GM21723 (cell line): ENCODE results near the gene CRYGN.

Experiments
- ATAC-seq: cut with Tn5 transposase; IDR thresholded peaks from one replicate; pipeline ENCODE4 v1.9.1; 2021; ENCODE audit warnings: mild to moderate bottlenecking, moderate library complexity; ENCODE audit not compliant: unreplicated experiment

CRYGN gene

DNA sequence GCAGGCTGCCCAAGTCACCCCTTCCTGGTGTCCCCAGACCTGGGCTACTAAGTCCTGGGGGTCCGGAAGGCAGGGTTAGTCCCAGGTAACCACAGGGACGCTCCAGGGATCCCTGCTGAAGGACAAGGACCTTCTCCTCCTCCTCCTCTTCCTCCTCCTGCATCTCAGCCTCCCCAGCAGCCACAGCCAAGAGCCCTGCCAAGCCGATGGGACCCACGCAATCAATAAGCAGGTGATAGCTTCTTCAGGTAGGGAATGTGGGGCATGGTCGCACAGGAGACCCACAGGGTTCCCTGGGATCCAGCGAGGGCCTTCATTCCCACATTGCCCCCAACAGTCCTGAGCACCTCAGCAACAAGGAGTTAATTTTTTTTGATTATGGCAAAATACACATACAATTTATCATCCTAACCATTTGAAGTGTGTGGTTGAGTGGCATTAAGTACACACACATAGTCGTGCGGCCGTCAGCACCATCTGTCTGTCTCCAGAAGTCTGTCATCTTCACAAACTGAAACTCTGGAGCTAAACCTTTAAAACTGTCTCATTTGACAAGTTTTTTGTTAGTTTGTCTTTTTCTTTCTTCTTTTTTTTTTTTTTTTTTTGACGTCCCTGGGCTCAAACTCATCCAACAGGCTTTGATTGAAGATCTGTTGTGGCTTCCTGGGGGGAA lies 12.1 kb downstream of the CRYGN start:
- no peak for ATAC-seq

DNA sequence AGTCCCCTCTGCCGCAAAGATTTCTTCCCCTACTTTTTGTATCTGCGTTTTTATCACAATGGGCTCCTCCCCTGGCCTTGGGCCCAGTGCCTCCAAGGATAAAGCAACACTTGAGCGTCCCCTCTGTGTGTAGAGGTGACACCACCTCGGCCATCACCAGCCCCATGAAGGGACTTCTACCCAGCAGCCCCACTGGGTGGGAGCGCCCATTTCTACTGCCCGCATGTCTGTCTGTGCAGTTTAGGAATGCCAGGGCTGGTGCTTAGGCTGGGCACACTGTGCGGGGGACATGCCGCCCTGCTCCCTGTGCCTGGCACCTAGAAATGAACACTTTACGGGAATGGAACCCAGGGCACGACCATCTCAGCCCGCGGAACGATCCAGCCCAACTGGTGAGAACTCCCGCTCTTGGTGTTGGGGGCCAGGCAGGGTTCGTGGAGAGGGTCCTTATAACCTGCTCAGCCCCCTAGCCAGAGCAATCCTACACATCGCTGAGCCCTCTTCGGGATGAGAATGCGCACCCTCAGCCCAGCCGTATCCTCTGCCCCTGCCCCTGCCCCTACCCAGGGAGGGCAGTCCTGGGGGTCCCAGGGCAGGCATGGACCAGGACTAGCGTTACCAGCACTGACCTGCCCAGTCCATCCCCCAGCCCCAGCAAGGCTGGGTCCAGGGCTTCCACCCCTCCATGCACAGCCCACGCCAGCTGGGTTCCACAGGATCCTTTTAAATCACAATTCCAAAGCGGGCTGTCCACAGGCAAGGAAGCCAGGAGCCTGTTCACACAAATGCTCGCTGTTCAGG lies 12.8 kb downstream of the CRYGN start:
- no peak for ATAC-seq

DNA sequence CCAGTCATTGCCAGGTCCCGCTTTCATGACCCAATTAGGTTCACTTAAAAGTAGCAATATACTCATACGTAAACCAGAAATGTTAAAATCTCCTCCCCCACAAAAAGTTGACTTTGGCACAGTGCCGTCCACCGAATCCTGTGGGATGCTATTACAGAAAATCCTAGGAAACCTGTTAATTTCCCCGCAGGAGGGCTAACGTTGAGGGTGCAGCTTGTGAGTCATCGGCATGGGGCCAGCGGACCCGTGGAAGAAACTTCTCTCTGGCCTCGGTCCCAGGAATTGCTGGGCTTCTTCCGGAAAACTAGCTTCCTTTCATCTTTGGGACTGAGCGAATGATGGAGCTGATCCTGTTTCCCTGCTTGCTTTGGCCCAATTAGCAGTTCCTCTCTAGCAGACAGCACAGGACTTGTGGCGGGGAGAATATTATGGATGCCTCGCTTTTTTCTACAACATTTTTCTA lies 13.5 kb downstream of the CRYGN start:
- no peak for ATAC-seq

DNA sequence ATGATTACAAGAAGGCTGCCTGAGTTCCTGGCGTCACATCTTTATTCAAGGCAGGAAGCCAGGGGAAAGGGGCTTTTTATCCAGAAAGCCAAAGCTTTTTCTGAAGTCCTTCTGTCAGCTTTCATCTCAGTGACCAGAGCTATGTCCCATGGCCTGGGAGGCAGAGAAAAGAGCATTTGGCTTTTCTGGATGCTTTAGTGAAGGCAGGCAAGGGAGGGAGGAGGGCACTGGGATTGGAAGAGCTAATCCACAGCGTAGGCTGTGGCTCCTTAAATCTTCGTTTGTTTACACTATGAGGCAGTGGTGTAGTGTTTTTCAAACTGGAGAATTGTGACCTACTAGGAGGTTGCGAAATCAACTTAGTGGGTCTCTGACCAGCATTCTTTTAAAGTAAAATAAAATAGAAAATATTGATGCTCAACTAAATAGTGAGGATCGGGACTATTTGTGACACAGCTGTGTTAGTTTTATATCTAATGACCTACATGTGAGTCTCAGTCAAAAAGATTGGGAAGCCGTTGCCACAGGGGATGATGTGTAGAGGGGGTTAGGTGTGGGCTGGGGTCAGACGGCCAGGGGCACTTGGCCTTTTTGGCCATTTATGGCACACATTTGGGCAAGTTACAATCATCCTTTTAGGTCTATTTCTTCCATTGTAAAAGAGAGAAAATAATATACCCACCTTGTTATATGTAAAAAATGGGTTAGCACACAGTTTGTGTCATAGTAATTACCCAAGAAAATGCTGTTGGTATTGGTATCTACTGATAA lies 14.1 kb downstream of the CRYGN start:
- no peak for ATAC-seq

DNA sequence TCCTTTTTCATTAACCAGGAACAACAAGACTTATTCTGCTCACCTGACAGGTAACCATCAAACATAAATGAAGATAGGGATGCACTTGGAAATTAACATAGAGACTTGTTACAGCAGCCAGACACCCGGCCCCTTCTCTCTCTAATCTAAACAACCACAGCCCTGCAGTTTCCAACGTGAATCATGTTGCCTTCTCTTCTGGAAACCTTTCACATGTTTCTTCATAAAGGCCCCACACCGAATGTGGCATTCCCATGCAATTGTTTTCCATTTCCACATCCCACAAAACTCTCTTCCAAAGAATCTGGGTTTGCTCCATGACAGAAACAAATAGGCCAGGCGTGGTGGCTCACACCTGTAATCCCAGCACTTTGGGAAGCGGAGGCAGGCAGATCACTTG lies 15.1 kb downstream of the CRYGN start:
- no peak for ATAC-seq

DNA sequence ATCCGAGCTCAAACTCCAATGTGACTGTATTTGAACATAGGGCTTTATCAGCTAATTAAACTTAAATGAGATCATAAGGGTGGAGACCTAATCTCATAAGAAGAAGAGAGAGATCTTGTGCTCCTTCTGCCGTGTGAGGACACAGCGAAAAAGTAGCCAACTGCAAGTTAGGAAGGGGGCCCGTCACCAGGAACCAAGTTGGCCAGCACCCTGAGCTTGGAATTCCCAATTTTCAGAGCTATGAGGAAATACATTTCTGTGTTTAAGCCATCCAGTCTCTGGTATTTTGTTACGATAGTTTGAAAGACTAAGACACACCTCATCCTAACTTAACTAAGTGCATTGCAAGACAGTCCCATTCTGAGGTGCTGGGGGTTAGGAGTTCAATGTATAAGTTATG lies 16.0 kb downstream of the CRYGN start:
- no peak for ATAC-seq

DNA sequence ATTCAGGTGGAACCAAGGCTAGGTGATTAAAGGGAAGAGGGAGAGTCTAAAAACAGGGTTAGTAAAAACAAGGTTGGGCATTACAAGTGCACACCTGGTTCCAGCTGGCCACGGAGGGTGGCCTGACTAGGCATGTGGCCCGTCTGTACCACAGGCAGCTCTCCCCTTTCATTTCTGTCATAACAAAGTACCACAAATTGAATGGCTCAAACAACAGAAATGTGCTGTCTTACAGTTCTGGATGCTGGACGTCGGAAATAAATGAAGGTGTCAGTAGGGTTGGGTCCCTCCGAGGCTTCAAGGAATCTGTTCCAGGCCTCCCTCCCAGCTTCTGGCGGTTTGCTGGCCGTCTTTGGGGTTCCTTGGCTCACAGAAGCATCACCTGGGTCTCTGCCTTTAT lies 16.7 kb downstream of the CRYGN start:
- ATAC-seq = no peak

DNA sequence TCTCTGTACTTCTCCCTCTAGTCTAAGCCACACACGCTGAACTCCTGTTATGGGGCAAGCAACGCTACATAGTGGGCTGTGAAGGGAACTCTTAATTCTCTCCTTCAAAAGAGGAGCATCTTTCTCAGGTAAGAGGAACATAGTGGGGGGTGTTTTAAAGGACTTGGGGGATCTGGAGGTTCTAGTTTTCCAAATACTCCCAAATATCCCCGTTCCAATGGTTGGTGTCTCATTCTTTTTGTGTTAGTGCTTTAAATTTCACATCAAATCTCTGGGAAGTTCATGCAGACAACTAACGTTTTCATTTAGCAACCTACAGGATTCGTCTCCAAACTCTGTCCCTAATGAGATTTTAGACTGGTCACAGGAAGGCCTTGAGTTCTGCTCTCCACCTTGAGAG lies 17.7 kb downstream of the CRYGN start:
- ATAC-seq = no peak

DNA sequence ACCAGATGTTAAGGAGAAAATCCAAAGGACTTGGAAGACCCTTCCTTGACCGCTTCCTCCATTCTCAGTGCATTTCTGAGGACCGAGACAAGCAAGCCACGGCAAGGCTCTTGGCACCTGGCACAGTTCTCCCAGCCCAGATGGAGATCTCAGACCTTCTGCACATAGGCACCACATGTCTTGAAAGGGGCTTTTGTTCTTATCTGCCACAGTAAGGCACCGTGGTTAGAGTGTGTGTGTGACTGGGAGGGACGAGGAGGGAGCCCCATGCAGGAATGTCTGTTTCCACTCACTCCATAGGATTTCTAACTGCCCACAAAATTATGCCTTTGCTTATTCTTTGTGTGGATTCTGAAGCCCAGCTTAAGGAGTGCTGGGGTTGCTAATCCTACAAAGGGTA lies 19.8 kb downstream of the CRYGN start:
- ATAC-seq = no peak

DNA sequence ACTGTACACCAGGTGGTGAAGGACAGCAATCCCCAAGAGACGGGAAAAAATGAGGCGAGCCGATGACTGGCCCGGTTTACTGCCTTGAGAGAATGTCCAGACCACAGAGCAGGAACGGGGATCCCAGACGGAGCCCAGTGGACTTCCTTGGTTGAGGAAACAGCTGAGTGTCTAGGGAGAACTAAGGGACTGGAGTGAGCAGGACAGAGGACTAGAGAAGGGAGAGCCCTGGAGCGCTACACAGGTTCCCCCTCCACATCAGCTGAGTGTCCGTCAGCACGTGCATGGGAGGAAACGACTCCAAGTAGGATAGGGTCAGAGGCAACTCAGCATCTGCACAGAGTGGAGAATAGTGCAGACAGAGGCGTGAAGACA lies 23.0 kb downstream of the CRYGN start:
- ATAC-seq = no peak

DNA sequence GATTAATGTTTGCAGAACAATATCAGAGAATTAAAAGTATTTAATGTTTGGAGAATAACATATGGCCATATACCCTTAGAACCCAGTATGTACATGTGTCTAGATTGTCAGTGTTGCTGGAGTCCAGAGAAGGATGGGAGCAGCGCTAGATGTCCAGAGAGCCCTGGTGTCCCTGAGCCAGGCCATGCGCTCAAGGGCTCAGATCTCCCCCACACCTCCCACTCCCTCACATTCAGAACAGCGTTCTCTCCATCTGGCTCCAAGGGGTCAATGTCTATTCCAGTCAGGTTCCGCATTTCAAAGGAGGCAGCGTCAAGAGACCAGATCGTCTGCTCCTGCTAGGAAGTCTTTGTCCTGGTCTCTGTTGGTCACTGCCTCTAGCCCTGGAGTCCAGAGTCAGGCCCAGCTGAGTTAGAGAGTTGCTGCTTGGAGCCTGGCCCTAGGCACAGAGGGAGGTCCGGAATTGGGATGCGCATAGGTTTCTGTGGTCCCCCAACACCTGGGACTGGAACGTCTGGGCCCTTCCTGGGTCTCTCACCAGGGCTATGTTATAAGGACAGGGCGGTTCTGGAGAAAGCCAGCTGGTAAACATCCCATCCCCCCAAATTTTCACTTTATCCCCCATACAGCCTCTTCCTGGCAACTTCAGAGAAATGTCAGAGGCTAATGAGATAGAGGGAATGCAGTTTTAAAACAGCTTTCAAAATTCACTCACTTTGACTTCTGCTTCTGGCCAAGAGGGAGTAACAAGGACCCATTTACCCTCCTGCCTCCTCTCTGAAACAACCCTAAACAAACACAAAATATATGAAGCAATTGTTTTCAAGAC lies 23.6 kb downstream of the CRYGN start:
- ATAC-seq = no peak

DNA sequence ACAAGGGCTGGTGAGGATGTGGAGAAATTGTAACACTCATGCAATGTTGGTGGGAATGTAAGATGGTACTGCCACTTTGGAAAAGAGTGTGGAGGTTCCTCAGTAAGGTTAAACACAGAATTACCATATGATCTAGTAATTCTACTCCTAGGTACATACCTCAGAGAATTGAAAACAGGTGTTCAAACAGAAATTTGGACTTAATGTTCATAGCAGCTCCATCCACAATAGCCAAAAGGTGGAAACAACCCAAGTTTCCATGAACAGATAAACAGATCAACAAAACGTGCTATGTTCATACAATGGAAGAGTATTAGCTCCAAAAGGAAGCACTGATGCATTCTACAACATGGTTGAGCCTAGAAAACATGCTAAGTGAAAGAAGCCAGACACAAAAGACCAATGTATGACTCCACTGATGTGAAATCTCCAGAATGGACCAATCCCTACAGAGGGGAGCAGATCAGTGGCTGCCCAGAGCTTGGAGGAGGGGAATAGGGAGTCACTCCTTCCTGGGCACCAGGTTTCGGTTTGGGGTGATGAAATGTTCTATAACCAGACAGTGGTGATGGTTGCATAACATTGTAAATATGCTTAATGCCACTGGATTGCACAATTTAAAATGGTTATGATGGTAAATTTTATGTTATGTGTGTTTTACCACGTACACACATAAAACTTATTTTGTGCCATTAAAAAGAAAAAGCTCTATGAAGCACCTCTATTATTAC lies 24.4 kb downstream of the CRYGN start:
- ATAC-seq = no peak

DNA sequence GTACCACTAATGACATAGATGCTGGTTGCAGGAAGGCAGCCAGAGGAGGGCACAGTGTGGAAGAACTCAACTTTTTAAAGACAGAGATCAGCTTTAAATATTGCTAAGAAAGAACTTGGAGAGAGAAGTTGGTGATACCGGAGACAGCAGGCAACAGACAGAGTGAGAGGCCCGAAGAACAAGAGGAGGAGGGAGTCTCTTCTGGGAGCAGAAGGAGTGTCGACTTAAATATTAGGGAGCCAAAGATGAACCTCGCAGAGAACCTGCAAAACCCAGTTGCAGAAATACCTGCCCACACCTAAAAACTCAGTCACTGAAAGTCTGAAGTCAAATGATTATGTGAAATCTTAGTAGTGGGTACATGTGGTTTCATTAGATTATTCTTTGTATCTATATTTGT lies 26.7 kb downstream of the CRYGN start:
- ATAC-seq = no peak

DNA sequence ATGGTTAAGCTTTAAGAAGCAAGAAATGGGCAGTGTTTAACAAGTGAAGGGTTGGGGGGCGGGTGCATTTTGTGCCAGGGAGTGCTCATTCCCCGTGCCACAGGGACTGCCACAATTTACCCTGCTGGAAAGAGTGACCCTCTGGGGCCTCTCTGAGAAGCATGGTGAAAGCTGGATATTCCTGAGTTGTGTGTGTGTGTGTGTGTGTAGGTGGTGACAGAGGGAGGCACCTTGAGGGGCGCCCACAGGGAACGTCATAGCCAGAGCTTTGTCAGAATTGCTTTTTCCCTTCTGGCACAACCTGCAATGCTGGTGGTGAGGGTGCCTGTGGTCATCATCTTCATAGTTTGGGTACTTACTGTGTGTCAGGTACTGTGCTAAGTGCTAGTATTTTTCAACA lies 27.6 kb downstream of the CRYGN start:
- ATAC-seq = no peak

DNA sequence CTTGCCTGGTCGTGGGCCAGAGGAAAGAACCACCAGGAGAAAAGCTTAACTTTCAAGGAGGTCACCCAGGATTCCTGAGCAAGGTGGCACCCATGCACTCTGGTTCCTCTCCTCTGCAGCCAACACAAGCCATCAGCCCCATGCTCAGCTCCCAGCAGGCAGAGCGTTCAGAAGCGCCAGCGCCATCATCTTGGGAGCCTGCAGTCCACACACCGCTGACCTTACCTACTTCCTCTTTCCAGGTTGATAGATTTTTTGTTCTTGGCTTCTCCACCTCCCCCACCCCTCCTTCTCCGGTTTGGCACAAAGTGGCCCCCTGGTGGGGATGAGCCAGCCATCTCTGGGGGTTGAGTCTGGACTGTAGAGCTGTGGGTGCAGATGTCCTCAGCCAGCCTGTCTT lies 28.4 kb downstream of the CRYGN start:
- ATAC-seq = no peak

DNA sequence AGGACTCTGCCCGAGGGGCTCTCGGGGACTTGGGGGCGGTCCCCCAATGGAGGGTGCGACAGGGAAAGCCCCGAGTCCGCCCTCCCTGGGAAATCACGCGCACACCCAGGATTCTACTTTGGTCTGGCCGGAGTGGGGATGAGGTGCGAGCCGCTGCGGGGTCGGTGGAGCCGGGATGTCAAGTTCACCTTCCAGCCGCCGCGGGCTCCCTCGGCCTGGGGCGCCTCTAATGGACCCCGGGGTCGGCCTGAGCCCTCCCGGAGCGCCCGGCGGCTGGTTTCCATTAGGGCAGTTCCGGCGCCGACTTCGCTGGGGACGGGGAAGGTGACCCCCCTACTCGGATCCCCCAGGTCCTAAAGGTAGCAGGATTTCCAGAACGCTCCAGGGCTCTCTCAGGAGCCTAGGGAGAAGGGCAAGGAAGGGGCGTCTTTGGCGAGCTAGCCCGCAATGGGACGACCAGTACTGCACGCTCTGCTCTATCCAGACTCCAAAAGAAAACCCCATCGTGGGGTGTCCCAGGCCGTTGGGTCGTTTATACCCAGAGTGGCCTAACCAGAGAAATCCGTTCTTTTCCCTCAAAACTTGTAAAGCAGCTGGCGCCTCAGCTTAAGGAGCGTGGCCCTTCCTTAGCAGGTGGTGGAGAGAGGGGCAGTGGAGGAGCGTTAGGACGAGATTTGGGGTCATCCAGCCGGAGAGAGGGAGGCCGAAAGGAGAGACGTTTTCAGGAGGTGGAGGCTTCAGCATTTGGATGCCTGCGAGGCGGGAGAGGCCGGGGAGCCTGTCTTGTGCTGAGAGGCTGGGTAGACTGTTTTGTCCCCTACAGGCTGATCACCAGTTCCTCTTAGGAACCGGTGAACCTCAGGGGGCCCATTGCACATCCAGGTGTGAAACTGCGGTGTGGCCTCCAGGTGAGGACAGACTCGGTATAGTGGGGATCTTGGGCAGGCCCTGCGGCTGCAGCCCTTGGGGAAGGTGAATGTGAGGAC lies 29.2 kb downstream of the CRYGN start:
- ATAC-seq = no peak

DNA sequence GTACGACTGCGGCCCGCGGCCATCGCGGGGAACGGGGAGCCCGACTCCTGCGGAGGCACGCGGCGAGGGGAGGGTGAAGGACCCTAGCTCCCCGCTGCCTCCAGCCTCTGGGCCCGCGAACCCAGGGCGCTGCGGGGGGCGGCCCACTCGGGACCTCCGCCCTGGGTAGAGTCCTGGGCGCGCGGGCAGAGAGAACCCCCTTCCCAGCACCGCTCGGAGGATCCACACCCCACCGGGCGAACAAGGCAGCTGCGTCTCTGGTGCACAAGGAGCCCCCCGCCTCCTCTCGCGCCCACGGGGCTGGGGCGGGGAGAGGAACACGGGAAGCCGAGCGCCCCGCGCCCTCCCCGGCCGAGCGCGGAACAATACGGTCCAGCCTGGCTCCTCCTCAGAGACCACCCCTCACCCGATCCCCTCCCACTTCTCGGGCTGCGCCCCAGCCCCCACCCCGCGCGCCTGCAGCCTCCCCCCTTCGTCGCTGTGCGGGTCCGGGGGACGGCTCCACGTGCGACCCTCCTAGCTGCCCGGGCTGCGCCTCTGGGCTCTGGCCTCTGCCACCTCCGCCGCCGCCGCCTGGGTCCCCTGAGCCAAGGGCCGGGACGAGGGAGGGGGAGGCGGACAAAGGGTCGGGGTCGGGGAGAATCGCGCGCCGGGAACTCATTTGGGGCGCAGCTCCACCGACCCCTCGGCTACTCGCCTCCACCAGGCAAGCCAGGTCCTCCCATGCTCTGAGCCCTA lies 30.1 kb downstream of the CRYGN start, which contains the start of gene WDR86:
TSS of gene WDR86 (minus strand) at position 372 of the 738 bp plus-strand sequence. CDS start 449 bp downstream, outside the sequence.
- ATAC-seq = no peak
